SKM-1 treated with dmso at 0.1 percent for 144 hours (cell line): ENCODE data around the gene KCMF1.

Experiments used
- DNase-seq: peaks from one replicate; lab custom pipeline; 2025; ENCODE audit not compliant: unreplicated experiment; lab: John Stamatoyannopoulos, UW

Gene KCMF1

GRCh38 chr2:85076618-85077274, 105.8 kb downstream of the KCMF1 start:
- no peak for DNase-seq

- no peak for DNase-seq
These were observed 107.0 kb downstream of the KCMF1 start for GRCh38 chr2:85077859-85078419.

GRCh38 chr2:85078536-85078935, 107.6 kb downstream of the KCMF1 start:
- no peak for DNase-seq

GRCh38 chr2:85083092-85083491, 112.1 kb downstream of the KCMF1 start:
- DNase-seq = no peak

GRCh38 chr2:85085563-85085962, 114.6 kb downstream of the KCMF1 start:
- DNase-seq = no peak

DNA sequence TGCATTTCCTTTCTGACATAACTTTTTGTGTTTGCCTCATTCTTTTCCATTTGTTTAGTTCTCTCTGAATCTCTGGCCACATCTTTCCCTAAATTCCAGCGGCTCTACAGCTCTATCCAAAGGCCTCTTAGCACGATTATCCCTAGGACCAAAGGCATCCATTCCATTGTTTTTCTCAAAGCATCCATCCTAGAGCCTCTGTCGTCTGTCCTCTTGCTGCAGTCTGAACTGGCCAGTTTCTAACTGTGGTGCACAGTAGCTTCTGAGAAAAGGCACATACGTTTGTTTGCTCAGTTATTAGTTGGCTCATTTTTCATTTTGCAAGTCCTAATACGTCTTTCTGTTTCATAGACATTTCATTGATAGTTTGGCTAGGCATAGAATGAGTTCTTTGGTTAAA, 116.6 kb downstream of the KCMF1 start:
- no peak for DNase-seq

DNA sequence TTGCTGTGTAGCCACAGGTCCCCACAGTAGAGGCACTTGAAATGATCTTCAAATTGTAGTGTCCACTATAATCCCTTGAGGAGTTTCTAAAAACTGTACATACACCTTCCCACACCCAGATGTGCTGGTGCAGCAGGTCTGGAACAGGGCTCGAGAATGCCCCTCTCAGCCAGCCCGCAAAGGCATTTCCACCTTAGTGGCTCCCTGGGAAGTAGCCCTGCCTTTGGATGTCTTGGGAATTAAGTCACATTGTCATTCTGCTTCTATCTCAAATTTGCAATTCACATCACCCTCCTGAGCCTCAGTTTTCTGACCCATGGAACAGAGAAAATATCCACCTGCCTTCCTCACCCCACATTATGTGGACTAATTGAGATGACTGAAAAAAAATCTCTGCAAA, 118.0 kb downstream of the KCMF1 start:
- DNase-seq = no peak

DNA sequence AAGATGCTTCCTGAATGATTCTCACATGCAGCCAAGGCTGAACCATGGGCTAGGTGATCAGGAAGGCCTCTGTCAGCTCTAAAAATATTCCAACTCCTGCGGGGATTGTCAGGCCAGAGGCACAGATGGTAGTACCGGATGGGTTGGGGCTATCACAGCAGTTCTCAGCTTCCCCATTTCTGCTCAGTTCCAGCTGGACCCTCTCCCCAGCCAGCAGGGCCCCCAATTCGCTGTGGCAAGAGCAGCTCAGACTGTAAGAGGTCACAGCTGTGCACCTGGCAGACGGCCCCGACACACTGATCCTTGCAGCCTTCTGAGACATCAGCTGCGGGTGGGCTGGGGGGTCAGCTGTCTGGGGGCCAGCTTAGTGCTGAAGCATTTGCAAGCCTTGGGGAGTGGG, 118.6 kb downstream of the KCMF1 start:
- no peak for DNase-seq

DNA sequence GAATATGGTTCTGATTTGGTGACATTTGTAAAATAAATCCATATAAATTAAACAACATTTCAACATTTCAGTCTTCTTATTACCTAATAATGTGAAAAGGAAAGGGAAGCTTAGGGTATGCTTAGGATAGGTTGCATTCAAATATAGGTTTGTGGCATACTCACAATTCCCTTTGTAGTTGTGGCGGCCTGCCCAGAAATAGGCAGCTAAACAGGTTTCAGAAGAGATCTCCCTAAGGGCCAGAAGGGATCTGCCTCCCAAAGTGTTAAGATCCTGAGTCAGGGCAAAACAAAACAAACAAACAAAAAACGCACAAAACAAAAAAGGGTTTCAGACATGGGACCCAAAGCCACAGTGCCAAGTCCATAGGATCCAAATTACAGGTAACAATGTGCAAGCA, 120.9 kb downstream of the KCMF1 start:
- DNase-seq = no peak

GRCh38 chr2:85095094-85095493, 124.1 kb downstream of the KCMF1 start:
- DNase-seq = no peak

DNA sequence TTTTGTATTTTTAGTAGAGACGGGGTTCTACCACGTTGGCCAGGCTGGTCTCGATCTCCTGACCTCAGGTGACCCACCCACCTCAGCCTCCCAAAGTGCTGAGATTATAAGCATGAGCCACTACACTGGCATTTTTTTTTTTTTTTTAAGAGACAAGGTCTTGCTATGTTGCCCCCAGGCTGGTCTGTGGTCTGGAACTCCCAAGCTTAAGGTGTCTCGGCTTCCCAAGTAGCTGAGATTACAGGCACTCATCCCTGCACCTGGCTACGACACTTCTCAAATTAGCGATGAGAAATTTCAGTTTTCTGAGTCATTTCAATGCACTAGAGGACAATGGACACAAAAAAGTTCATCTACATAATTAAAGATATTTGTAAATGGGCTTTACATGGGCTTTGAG, 125.7 kb downstream of the KCMF1 start:
- DNase-seq = no peak

DNA sequence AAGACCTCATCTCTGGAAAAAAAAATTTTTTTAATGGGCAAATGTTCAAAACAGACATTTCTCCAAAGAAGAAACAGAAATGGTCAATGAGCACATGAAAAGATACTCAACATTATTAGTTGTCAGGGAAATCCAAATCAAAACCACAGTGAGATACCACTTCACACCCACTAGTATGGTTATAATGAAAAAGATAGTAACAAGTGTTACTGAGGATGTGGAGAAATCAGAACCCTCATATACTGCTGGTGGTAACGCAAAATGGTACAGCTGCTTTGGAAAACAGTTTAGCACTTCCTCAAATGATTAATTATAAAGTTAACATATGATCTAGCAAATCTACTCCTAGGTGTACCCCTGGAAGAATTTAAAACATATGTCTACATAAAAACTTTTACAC, 133.3 kb downstream of the KCMF1 start:
- no peak for DNase-seq

DNA sequence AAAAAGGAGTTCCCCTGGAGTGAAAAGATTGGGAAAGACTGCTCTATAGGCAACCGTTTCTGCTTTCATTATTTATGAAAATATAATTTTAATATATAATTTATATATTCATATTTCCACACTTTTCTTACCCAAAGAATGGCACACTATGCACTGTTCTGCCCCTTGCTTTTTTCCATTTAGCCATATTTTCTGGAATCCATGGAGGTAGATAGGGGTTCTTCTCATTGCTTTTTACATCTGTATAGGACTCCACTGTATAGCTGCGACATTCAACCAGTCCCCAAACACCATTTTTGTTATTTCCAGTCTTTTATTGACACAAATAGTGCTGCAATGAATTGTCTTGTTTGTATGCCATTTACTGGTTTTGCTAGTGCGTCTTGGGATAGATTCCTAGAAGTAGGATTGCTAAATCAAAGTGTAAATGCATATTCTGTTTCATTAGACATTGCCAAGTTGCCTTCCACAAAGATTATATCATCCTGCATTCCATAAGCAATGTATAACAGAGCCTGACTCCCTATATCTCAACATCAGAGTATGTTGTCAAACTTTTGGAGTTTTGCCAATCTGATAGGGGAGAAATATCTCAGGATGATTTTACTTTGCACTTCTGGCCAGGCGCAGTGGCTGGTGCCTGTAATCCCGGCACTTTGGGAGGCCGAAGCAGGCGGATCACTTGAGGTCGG, 135.7 kb downstream of the KCMF1 start:
- DNase-seq = no peak
